Bone marrow (tissue), 2 donors: ENCODE results near the gene PCDHAC1.

Source experiments
- DNase-seq, 2 donors: peaks; one replicate each; lab custom pipeline; 2025; lab: John Stamatoyannopoulos, UW

Gene PCDHAC1

DNA sequence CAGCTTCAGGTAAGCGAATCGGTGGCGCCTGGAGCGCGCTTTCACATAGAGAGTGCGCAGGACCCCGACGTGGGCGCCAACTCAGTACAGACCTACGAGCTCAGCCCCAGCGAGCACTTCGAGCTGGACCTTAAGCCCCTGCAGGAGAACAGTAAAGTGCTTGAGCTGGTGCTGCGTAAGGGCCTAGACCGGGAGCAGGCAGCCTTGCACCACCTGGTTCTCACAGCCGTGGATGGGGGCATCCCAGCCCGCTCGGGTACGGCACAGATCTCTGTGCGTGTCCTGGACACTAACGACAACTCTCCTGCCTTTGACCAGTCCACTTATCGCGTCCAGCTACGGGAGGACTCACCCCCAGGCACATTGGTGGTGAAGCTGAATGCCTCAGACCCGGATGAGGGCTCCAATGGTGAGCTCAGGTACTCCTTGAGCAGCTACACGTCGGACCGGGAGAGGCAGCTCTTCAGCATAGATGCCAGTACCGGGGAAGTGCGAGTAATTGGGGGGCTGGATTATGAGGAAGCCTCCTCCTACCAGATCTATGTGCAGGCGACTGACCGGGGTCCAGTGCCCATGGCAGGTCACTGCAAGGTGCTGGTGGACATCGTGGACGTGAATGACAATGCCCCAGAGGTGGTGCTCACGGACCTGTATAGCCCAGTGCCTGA lies 41.3 kb downstream of the PCDHAC1 start:
- DNase-seq = no peak

DNA sequence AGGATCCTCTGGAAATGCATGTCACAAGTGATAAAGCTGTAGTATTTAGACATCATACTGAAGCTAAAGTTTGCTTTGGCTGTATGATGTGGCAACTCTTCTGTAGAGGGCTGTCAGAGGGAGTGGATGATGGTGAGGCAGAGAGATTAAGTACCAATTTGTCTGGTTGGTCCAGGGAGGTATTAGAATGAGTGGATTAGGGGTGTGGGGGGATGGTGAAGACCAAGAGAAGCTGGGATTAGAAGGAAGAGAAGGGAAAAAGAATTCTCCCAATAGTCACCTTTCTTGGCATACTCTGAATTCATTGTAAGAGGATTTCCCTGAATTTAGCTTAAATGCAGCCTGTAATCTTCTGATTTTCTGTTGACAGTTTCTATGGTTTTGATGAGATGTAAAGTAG lies 43.8 kb downstream of the PCDHAC1 start:
- no peak for DNase-seq

DNA sequence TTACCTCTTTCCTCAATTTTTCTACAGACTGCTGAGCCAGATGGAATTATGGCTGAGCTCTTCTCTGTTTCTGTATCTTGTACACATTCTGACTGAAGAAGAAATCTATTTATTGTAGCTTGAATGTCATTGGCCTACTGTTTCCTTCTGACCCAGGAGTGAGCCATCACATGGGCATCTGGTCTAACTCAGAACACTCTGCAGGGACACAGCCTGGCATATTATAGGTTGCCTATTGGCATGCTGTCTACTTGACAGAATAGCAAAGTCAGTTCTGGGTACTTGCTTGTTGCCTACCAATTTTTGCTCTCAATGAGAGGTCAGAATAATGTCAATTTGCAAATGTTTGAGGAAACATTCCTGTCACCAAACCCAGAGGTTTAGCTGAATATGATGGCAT lies 47.5 kb downstream of the PCDHAC1 start:
- DNase-seq = no peak

DNA sequence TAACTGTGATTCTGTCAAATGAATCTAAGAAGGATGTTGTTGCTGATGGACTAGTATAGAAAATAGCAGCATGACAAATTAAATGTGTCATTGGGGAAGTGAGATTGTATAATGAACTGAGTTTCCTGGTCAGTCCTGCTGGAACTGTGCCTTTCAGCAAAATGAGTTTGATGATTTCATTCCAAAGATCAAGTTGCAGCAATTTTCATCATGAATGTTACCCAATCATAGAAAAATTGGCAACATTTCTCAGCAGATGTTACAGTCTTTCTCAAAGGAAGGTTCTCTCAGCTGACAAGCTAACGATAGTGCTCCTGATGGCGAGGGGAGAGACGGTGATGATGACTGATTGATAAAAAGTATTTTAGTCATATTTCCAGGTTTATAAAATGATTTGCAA lies 50.9 kb downstream of the PCDHAC1 start:
- DNase-seq = no peak

DNA sequence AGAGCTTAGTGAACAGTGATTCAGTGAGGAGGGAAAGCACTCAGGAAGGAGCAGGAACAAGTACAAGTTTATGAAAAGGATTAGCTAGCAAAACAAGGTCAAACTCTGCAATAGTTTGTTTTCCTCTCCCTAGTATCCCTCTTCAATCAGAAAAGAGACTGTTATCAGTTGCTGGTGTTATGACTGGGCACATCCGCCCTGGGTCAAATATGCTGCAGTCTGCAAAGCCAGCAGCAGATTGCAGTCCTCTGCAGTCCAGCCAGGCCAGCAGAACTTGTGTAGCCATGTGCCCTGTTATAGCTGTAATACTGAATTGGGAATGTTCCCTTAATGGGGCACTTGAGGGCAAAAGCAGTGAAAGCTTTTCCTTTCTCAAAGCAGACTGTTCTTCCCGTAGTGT lies 52.2 kb downstream of the PCDHAC1 start:
- no peak for DNase-seq

DNA sequence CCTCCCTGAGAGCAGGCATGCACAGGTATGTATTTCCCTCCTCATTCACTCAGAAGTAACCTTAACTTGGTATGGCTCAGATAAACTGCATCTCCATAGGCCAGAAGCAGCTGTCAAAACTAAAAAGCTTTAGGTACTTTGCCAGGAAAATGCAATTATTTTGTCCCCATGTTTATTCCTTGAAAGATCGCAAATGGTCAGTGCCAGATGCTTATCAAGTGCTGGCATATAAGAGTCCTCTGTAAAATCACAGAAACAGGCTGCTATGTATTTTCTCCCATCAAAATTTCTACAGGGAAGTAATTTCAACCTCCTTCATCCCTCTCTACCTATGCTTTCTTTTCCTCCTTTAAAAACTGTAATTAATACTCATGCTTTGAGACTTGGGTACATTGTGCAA lies 52.9 kb downstream of the PCDHAC1 start:
- DNase-seq = no peak
